HG03025 (cell line): ENCODE results near the gene PRAMEF27.
"Not testable (repeated sequence)": the region's sequence is repeated elsewhere in the genome, so short reads cannot be mapped to it uniquely, and the experiment has no call there.

ENCODE experiments used
- ATAC-seq: cut with Tn5 transposase; IDR thresholded peaks from one replicate; pipeline ENCODE4 v1.9.1; 2021; ENCODE audit warnings: mild to moderate bottlenecking, moderate library complexity; ENCODE audit not compliant: unreplicated experiment, low FRiP score

PRAMEF27 gene

DNA sequence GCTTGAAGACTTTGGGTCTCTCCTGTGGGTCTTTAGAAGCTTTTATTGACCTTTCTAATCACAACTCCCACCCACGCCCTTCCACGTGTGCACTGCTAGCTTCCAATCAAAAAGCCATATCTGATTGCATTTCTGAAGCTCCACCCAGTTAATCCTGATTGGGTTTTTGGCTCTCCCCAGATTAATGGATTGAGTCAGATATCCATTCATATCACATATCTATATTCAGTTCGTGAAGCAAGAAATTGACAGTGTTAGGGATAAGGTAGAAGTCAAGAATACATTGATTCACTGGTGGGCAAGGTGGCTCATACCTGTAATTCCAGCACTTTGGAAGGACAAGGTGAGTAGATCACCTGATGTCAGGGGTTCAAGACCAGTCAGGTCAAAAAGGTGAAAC is at the start of gene PRAMEF27:
TSS of gene PRAMEF27 (minus strand) at position 101 of the 400 bp plus-strand sequence. CDS start 2,916 bp downstream, outside the sequence.
- not testable (repeated sequence) for ATAC-seq

DNA sequence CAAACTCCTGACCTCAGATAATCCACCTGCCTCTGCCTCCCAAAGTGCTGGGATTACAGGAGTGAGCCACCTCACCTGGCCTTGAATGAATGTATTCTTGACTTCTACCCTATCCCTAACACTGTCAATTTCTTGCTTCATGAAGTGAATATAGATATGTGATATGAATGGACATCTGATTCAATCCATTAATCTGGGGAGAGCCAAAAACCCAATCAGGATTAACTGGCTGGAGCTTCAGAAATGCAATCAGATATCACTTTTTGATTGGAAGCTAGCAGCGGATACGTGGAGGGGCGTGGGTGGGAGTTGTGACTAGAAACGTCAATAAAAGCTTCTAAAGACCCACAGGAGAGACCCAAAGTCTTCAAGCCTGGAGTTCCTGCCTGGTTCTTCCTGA is 14.1 kb upstream of the PRAMEF27 start, which contains the start of gene PRAMEF25:
TSS of gene PRAMEF25 (plus strand) at position 301 of the 400 bp plus-strand sequence. CDS start 2,920 bp downstream, outside the sequence.
- ATAC-seq, result not testable (repeated sequence)

DNA sequence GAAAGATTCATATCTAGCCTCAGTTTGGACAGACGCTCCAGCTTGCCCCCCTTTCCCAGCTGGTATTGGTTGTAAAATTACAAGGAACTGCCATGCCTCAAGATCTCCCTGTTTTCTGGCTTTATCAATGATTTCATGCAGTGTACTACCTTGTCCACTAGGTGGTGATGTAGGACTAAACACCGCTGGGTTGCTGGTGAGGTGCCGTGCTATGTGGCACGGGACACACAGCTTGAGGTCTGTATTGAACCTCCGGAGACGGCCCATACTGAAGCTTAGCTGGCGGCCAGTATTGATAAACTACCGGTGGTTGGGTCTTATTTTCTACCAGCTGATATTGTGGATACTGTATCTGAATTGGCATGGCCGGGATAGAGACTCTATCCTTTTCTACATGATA is 36.5 kb downstream of the PRAMEF27 start:
- ATAC-seq, result not testable (repeated sequence)

DNA sequence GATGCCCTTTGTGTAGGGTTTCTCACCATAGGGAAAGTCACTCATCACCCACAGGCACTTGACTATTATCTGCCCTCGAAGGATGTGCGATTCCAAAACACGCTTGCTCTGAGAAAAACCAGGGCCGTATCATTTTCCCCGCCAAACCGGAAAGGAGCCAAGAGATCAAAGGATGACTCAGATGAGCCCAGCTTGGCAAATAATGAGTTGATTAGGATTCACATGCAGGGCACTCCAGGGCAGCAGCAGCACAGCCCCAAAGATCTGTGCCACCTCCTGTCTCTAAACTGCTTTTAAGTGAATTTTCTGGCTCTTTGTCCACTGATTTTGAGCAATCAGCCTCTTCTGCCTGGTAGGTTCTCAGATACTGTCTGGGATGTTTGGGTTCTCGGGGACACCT is 44.4 kb downstream of the PRAMEF27 start:
- ATAC-seq, result not testable (repeated sequence)

DNA sequence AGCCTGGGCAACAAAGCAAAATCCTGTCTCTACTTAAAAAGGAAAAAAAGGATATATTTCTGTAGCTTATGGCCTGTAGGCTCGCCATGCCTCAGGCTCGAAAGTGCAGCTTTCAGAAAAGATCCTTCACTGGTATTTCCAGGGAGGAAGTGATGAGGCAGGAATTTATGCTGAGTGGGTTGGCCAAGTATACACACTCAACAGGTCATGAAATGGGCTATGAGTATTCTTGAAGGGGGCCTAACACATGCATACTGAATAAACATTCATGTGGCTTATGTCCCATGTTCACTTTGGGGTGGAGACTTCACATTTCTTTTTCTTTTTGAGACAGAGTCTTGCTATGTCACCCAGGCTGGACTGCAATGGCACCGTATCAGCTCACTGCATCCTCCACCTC is 47.0 kb downstream of the PRAMEF27 start:
- not testable (repeated sequence) for ATAC-seq

DNA sequence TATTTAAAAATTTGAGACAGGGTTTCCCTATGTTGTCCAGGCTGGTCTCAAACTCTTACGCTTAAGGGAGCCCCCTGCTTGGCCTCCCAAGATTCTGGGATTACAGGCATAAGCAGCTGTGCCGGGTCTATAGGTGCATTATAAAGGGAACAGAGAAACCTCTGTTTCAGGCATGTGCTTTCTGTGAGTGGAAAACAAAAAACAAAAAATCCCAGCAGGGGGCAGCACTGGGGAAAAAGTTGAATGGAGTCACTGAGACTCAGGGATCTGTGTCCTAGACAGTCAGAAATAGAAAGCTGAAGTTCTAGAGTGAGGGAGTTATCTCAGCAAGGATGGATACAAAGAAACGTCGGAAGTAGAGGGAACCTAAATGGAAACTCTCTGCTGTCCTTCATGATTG is 50.6 kb downstream of the PRAMEF27 start:
- not testable (repeated sequence) for ATAC-seq
